Measurements from ENCODE around the gene NPFFR1. TPM values are rescaled to one million over a fixed set of nuclear protein-coding genes. Genes with fewer than 3 reads are reported as not detected.

Gene NPFFR1
- not detected for total RNA-seq
- under 1 TPM in 2 of 3 donors, not detected in 1; under 0.01 to 0.01 TPM for polyA plus RNA-seq
- long read RNA-seq, donor 1: 0 reads
- long read RNA-seq, donor 2: 0 reads

- Histone ChIP-seq H3K9me3 (no peaks in the 10 kb centered on the region), H3K27ac (no peak within 1 kb of the TSS), H3K4me1 (peaks cover 7% of the 10 kb centered on the region), H3K4me3 (peak within 1 kb of the TSS; percentile 59), H3K36me3 (ENCODE audit: insufficient read depth in 1 of 2, low read depth in 1 of 2) (no peaks in the 10 kb centered on the region), H3K27me3 (ENCODE audit: insufficient read depth in 3 of 3, low read length in 2 of 3) (peaks cover 0 to 44% (median 9%) of the 10 kb centered on the region in 3 donors)
- 10% methylated on average over 50 to 63 of the region's 63 CpGs for WGBS, 3 donors
- DNase-seq: no peak
- no peak for TF ChIP-seq CTCF (IDR thresholded peaks at IDR 0.05)
- intact Hi-C loops (cut with DNase I): no loop called here
- ATAC-seq: peak; percentile 37 to 84 (median 74)
Observed at GRCh38 chr10:70283445-70284399, at the start of gene NPFFR1. TSS of gene NPFFR1 (minus strand) at chr10:70284004. CDS start at chr10:70283676, 328 bp downstream.

GRCh38 chr10:70333268-70333667 is 49.5 kb upstream of the NPFFR1 start:
- 98 to 100% (median 100%) methylated on average over 2 of the region's 2 CpGs for WGBS, 3 donors
- Histone ChIP-seq H3K36me3 (ENCODE audit: insufficient read depth in 1 of 2, low read depth in 1 of 2) (no peaks in the 10 kb centered on the region), H3K27ac (peak overlapping the region; percentile 86), H3K27me3 (ENCODE audit: insufficient read depth in 3 of 3, low read length in 2 of 3) (no peaks in the 10 kb centered on the region), H3K4me3 (no peak overlapping the region), H3K4me1 (peaks cover 67% of the 10 kb centered on the region), H3K9me3 (no peaks in the 10 kb centered on the region)
- ATAC-seq (no peak), DNase-seq (no peak)
- TF ChIP-seq CTCF (IDR thresholded peaks at IDR 0.05): no peak
- intact Hi-C loops (cut with DNase I): no loop called here

GRCh38 chr10:70331486-70332268 is 47.9 kb upstream of the NPFFR1 start:
- intact Hi-C loops (cut with DNase I): no loop called here

DNA sequence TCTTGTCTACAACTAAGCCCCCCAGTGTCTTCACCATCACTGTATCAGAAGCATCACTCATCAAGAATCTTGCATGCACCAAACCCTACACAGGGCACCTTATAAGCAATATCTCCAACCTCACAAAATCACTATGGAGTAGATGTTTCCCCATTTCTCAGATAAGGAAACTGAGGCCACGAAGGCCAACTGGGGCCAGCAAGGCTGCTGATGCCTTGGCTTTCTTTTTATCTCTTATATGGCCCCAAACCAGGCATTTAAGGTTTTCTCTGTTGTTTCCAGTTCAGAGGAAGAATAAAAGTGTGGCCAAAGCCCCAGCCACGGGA is 47.3 kb upstream of the NPFFR1 start:
- peak overlapping the region; percentile 86 for H3K27ac ChIP-seq

More at GRCh38 chr10:70331486-70332268, 47.9 kb upstream of the NPFFR1 start:
- WGBS, 3 donors: 10 to 15% (median 11%) methylated on average over 10 of the region's 10 CpGs
- Histone ChIP-seq H3K36me3 (ENCODE audit: insufficient read depth in 1 of 2, low read depth in 1 of 2) (no peaks in the 10 kb centered on the region), H3K27ac (peak overlapping the region; percentile 86), H3K27me3 (ENCODE audit: insufficient read depth in 3 of 3, low read length in 2 of 3) (no peaks in the 10 kb centered on the region), H3K9me3 (no peaks in the 10 kb centered on the region), H3K4me3 (no peak overlapping the region), H3K4me1 (peaks cover 62% of the 10 kb centered on the region)
- peak; percentile 55 to 81 for DNase-seq
- peak; percentile 22 for TF ChIP-seq CTCF (IDR thresholded peaks at IDR 0.05)
- peak; percentile 87 to 94 (median 89) for ATAC-seq

More for the DNA sequence above, 47.3 kb upstream of the NPFFR1 start:
- WGBS, 3 donors: 48 to 62% (median 49%) methylated on average over 2 of the region's 2 CpGs
- H3K27me3 ChIP-seq (ENCODE audit: insufficient read depth in 3 of 3, low read length in 2 of 3): no peaks in the 10 kb centered on the region
- peaks cover 56% of the 10 kb centered on the region for H3K4me1 ChIP-seq
- DNase-seq (no peak), ATAC-seq (no peak)
- no peak for TF ChIP-seq CTCF (IDR thresholded peaks at IDR 0.05)
- intact Hi-C loops (cut with DNase I): no loop called here
- H3K4me3 ChIP-seq: no peak overlapping the region
- no peaks in the 10 kb centered on the region for H3K36me3 ChIP-seq (ENCODE audit: insufficient read depth in 1 of 2, low read depth in 1 of 2)
- no peaks in the 10 kb centered on the region for H3K9me3 ChIP-seq

All from psoas muscle (tissue), 8 donors.